Germinal center (tissue), 1 donor: ENCODE data around the gene SLC7A4.
A peak's percentile ranks its signal among the peaks of the same experiment; 100 is the strongest.

ENCODE experiments used
- DNase-seq: peaks from one replicate; pipeline ENCODE4 v3.0.0; 2012; ENCODE audit warnings: mixed read lengths, low spot score

The SLC7A4 gene

GRCh38 chr22:20986365-20986764 lies 46.0 kb downstream of the SLC7A4 start:
- DNase-seq = no peak

GRCh38 chr22:20985720-20986119 lies 46.6 kb downstream of the SLC7A4 start:
- no peak for DNase-seq

- no peak for DNase-seq
Measured at GRCh38 chr22:20983081-20983771, 49.1 kb downstream of the SLC7A4 start.

- DNase-seq = no peak
Measured at GRCh38 chr22:20982563-20982882, 49.8 kb downstream of the SLC7A4 start.

- DNase-seq = peak; percentile 75
Measured at GRCh38 chr22:20981787-20982562, 50.4 kb downstream of the SLC7A4 start, which contains the start of gene LZTR1. TSS of gene LZTR1 (plus strand) at chr22:20982297. CDS start at chr22:20982372, 75 bp downstream.

GRCh38 chr22:20980938-20981722 lies 51.2 kb downstream of the SLC7A4 start:
- DNase-seq = no peak

GRCh38 chr22:20980523-20980922 lies 51.8 kb downstream of the SLC7A4 start:
- DNase-seq = no peak

- no peak for DNase-seq
Measured at GRCh38 chr22:20979940-20980453, 52.4 kb downstream of the SLC7A4 start.

- DNase-seq = peak; percentile 77
Measured at GRCh38 chr22:20979243-20979809, 53.0 kb downstream of the SLC7A4 start.
